Embryonic facial prominence (tissue), 1 donor: ENCODE measurements around the gene GMCL1.

Source experiments
- DNase-seq: peaks from one replicate; pipeline ENCODE4 v3.0.0-alpha.2; 2016; ENCODE audit errors: extremely low spot score

GMCL1 gene

GRCh38 chr2:69926849-69927515 lies 97.5 kb downstream of the GMCL1 start:
- DNase-seq: no peak
